Mesodermal cell (in vitro differentiated cells): ENCODE results near the gene LGI4.
"Not testable (repeated sequence)": the region's sequence is repeated elsewhere in the genome, so short reads cannot be mapped to it uniquely, and the experiment has no call there.

Experiments
- H3K27ac ChIP-seq: 2 replicates; pipeline ENCODE4 v1.7.0; 2013; ENCODE audit warnings: mild to moderate bottlenecking, low read depth, low read length, moderate library complexity; ENCODE audit not compliant: severe bottlenecking
- H3K36me3 ChIP-seq: 2 replicates; pipeline ENCODE4 v1.7.1; 2013; ENCODE audit warnings: mild to moderate bottlenecking, low read length, moderate library complexity; ENCODE audit not compliant: control insufficient read depth, insufficient read depth
- H3K4me1 ChIP-seq: one replicate; pipeline ENCODE4 v1.7.1; 2013; ENCODE audit warnings: mild to moderate bottlenecking, low read length; ENCODE audit not compliant: insufficient read depth, control insufficient read depth, poor library complexity, severe bottlenecking
- H3K4me3 ChIP-seq: 2 replicates; pipeline ENCODE4 v1.7.0; 2013; ENCODE audit warnings: low read length, control low read depth, mild to moderate bottlenecking; ENCODE audit not compliant: insufficient read depth, poor library complexity, severe bottlenecking; ENCODE audit errors: extremely low read depth
- H3K9me3 ChIP-seq: 2 replicates; pipeline ENCODE4 v1.7.1; 2013; ENCODE audit warnings: mild to moderate bottlenecking, low read length, moderate library complexity; ENCODE audit not compliant: control insufficient read depth
- WGBS, 2 experiments: methylation state at CpG; one replicate each; pipeline ENCODE4 v1.1.5; 2013; ENCODE audit warnings: missing lambda C conversion rate in 2 of 2; ENCODE audit not compliant: insufficient coverage in 2 of 2; 5-methylcytosine and 5-hydroxymethylcytosine counted together

The LGI4 gene

DNA sequence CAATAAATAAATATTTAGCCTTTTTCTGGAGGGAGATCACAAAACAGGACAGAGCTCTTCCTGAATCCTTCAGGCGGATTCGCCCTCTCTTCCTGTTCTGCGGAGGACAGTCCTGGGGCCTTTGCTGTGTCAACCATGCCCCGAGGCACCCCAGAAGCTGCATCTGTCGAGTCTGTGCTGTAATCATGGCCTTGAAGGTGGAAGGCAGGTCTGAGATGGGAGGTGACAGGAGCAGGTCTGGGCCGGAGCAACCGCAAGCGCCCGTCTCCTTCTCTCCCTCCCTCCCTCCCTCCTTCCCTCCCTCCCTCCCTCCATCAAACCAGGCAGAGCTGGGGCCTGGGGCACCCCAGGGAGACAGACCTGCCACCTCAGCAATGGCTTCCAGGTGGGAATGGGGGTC is 23.9 kb downstream of the LGI4 start:
- Histone ChIP-seq H3K9me3 (no peaks in the 10 kb centered on the region), H3K4me3 (no peak overlapping the region), H3K36me3 (no peaks in the 10 kb centered on the region), H3K4me1 (peaks cover 7% of the 10 kb centered on the region), H3K27ac (no peak overlapping the region)
- WGBS, 2 experiments = 93 to 100% methylated on average over 1 to 3 of the region's 9 CpGs

DNA sequence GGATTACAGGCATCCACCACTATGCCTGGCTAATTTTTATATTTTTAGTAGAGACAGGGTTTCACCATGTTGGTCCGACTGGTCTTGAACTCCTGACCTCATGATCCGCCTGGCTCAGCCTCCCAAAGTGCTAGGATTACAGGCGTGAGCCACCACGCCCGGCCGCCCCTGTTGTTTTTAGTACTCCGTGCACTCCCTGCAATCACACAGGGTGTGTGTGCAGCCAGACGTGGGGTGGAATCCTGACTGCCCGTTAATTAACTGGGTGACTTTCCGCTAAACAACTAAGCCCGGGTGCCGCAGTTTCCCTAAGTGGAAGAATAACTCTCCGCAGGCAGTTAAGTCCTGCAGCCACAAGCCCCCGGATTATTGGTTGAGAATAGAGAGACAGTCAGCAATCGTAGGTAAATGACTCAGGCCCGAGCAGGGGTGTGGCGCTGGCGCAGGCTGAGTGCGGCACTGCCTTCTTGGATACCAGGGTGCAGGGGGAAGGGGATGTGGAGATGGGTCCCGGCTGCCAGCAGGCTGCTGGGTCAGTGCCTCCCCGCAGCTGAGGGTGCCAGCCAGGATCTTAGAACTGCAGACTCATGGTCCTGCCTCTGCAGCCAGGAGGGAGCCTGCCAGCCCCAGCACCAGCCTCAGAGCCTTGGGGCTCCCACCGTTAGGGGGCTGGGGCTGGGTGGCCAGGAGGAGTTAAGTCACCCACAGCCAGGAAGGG is 25.3 kb downstream of the LGI4 start:
- H3K4me3 ChIP-seq = no peak overlapping the region
- WGBS, 2 experiments = 88 to 90% methylated on average over 21 to 22 of the region's 22 CpGs
- peaks cover 3% of the 10 kb centered on the region for H3K4me1 ChIP-seq
- no peaks in the 10 kb centered on the region for H3K9me3 ChIP-seq
- H3K36me3 ChIP-seq = no peaks in the 10 kb centered on the region
- no peak overlapping the region for H3K27ac ChIP-seq

DNA sequence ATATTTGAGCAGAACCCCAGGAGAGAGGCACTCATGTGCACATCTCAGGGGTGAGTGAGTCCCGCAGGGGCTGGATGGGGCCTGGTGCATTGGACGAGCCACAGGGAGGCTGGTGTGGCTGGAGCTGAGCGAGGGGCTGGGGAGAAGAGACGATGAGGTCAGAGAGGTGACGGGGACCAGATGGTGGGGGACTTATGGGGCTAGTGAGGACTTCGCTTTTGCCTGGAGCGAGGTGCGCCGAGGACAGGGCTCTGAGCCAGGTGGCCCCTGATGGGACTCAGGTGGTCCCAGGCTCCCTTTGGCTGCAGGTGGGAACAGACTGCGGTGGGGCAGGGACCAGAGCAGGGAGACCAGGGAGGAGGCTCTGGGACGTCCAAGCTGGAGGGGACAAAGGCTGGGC is 26.1 kb downstream of the LGI4 start:
- H3K9me3 ChIP-seq = no peaks in the 10 kb centered on the region
- peaks cover 3% of the 10 kb centered on the region for H3K4me1 ChIP-seq
- WGBS, 2 experiments = 80 to 85% methylated on average over 11 of the region's 11 CpGs
- H3K4me3 ChIP-seq = no peak overlapping the region
- H3K36me3 ChIP-seq = no peaks in the 10 kb centered on the region
- no peak overlapping the region for H3K27ac ChIP-seq

DNA sequence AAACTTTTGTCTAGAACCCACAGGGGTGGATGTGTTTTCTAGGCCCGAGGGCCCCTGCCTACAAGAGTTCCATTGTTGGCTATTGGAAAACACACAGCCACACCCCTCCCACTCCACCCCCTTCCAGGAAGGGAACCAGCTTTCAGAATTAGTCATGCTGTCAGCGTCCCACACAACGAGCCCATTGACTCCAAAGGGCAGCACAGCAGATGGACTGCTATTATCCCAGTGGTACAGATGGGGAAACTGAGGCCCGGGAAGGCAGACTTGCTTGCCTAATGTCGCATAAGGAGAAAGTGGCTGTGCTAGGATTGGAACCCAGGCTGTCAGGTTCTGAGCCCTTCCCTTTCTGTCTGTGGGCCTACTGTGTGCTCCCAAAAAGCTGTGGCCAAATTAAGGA is 27.3 kb downstream of the LGI4 start:
- peak overlapping the region; percentile 71 for H3K27ac ChIP-seq
- H3K9me3 ChIP-seq = no peaks in the 10 kb centered on the region
- H3K4me1 ChIP-seq = peaks cover 3% of the 10 kb centered on the region
- no peaks in the 10 kb centered on the region for H3K36me3 ChIP-seq
- H3K4me3 ChIP-seq = no peak overlapping the region
- 44 to 46% methylated on average over 5 of the region's 5 CpGs for WGBS, 2 experiments

DNA sequence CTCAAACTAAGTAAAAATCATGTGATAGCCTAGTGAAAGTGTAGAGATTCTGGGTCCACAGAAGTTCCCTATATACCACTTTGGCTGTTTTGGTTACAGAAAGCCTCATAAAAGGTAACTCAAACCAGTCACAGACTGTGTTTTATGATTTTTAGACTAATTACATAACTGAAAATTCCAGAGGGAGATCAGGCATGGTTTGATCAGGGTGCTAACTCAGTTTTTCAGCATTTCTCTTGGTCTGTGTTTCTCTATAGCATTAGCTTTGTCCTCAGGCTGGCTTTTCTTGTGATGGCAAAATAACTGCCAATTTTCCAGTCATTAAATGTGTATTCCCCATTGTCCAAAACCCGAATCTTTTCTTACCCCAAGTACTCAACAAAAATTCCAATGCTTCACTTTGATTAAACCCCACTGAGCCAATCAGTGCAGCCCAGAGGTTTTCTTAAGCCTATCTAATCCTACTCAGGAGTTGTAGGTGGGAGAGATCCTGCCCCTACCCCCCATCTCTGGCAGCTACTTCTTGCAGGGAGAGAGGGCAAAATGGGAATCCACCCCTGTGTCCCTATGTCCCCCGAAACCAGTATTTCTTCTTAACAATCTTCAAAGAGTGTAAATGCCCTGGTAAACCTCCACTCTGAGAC is 27.8 kb downstream of the LGI4 start:
- no peaks in the 10 kb centered on the region for H3K36me3 ChIP-seq
- WGBS, 2 experiments = 100% methylated on average over 1 of the region's 2 CpGs
- H3K9me3 ChIP-seq = no peaks in the 10 kb centered on the region
- H3K4me1 ChIP-seq = peaks cover 3% of the 10 kb centered on the region
- no peak overlapping the region for H3K4me3 ChIP-seq
- H3K27ac ChIP-seq = peak overlapping the region; percentile 71

DNA sequence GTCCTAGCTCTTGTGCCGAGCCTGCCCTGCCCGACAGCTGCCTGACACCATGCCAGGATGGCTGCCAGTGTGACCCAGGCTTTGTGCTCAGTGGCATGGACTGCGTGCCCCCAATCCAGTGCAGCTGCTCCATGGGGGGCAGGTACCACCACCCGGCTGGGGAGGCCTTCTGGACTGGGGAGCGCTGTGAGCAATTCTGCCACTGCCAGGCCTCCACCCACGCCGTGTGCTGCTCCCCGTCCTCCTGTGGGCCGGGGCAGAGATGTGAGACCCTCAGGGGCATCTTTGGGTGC is 28.6 kb downstream of the LGI4 start:
- Histone ChIP-seq H3K9me3 (no peaks in the 10 kb centered on the region), H3K4me3 (no peak overlapping the region), H3K4me1 (peaks cover 3% of the 10 kb centered on the region), H3K36me3 (no peaks in the 10 kb centered on the region), H3K27ac (no peak overlapping the region)
- 90 to 95% methylated on average over 9 of the region's 9 CpGs for WGBS, 2 experiments

DNA sequence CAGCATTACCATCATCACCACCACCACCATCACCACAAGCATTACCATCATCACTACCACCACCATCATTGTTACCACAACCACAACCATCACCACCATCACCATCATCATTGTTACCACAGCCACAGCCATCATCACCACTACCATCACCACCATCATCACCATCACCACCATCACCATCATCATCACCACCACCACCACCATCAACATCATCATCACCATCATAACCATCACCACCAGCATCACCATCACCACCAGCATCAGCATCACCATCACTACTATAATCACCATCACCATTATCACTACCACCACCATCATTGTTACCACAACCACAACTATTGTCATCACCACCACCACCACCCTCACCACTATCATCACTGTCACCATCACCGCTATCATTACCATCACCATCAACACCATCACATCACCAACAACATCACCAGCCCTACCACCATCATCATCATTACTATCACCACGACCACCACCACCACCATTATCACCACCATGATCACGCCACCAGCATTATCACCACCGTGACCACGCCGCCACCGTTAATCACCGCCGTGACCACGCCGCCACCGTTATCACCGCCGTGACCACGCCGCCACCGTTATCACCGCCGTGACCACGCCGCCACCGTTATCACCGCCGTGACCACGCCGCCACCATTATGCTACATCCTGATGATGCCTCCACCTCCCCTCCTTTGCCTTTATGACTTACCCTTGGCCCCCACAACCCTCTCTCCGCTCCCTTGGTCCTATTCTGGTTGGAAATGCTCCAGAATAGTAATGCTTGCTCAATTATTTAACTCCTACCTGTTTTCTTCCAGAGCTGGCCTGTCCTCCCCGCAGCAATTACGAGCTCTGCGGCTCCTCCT is 29.2 kb downstream of the LGI4 start:
- Histone ChIP-seq H3K4me1 (peaks cover 3% of the 10 kb centered on the region), H3K27ac (no peak overlapping the region), H3K4me3 (no peak overlapping the region), H3K9me3 (no peaks in the 10 kb centered on the region), H3K36me3 (no peaks in the 10 kb centered on the region)
- 90 to 92% methylated on average over 19 to 29 of the region's 30 CpGs for WGBS, 2 experiments

DNA sequence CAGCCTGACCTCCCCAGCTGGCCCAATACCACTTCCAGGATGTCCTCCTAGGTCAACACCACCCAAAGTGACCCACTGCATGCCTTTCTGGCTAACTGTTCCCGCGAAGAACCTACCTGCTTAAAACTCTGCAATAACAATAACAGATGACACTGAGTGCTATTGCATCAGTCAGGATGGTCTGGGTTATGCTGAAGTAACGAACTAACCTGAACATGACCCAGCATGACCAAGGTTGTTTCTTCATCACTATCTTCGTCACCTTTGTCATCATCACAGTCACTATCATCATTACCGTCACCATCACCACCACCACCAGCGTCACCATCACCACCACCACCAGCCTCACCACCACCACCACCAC is 29.8 kb downstream of the LGI4 start:
- WGBS, 2 experiments = 93 to 96% methylated on average over 4 of the region's 6 CpGs
- Histone ChIP-seq H3K27ac (no peak overlapping the region), H3K4me3 (no peak overlapping the region), H3K36me3 (no peaks in the 10 kb centered on the region), H3K9me3 (no peaks in the 10 kb centered on the region), H3K4me1 (peaks cover 3% of the 10 kb centered on the region)

DNA sequence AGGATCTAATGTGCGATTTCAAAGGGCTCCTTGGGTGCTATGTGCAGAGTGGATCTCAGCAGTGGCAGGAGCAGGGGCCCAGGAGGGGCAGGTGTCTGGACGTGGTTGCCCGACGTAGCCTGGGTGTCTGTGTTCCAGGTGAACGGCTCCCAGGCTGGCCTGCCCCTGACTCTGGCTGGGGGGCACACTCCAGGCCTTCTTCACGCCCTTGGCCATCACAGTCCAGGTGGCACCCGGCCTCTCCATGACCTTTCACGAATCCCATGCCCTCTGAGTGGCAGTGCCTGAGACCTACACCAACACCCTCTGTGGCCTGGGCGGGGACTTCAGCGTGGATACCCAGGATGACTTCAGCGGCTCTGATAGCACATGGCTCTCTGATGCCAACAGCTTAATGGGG is 30.5 kb downstream of the LGI4 start:
- 95 to 97% methylated on average over 10 of the region's 11 CpGs for WGBS, 2 experiments
- Histone ChIP-seq H3K27ac (no peak overlapping the region), H3K4me3 (no peak overlapping the region), H3K9me3 (no peaks in the 10 kb centered on the region), H3K4me1 (peaks cover 3% of the 10 kb centered on the region), H3K36me3 (no peaks in the 10 kb centered on the region)

DNA sequence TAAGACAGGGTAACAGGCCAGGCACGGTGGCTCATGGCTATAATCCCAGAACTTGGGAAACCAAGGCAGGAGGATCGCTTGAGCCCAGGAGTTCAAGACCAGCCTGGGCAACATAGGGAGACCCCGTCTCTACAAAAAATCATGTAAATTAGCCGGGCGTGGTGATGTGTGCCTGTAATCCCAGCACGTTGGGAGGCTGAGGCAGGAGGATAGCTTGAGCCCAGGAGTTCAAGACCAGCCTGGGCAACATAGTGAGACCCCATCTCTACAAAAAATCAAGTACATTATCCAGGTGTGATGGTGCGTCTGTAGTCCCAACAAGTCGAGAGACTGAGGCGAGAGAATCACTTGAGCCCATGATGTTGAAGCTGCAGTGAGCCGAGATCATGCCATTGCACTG is 31.2 kb downstream of the LGI4 start:
- 86% methylated on average over 10 of the region's 10 CpGs for WGBS, 2 experiments
- not testable (repeated sequence) for H3K27ac ChIP-seq, H3K36me3 ChIP-seq, H3K4me1 ChIP-seq, H3K9me3 ChIP-seq, H3K4me3 ChIP-seq

DNA sequence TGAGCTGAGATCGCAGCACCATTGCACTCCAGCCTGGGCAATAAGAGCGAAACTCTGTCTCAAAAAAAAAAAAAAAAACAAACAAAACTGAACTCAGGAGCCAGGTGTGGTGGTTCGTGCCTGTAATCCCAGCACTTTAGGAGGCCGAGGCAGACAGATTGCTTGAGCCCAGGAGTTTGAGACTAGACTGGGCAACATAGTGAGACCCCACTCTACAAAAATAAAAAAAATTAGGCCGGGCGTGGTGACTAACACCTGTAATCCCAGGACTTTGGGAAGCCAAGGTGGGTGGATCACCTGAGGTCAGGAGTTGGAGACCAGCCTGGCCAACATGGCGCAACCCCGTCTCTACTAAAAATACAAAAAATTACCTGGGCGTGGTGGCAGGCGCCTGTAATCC is 32.9 kb downstream of the LGI4 start:
- H3K4me3 ChIP-seq, H3K27ac ChIP-seq, H3K9me3 ChIP-seq, H3K36me3 ChIP-seq, H3K4me1 ChIP-seq: not testable (repeated sequence)
- 92 to 100% methylated on average over 4 of the region's 10 CpGs for WGBS, 2 experiments
